ENCODE data around the gene PRRG1.
"Not testable (repeated sequence)": the region's sequence is repeated elsewhere in the genome, so short reads cannot be mapped to it uniquely, and the experiment has no call there.

The PRRG1 gene

GRCh38 chrX:37380256-37380655 is 31.1 kb downstream of the PRRG1 start:
- no peak for DNase-seq

- DNase-seq: no peak
Measured at GRCh38 chrX:37380924-37381323, 31.8 kb downstream of the PRRG1 start.

GRCh38 chrX:37383313-37383712 is 34.1 kb downstream of the PRRG1 start:
- DNase-seq: no peak

GRCh38 chrX:37388413-37388812 is 39.2 kb downstream of the PRRG1 start:
- DNase-seq: no peak

- no peak for DNase-seq
Measured at GRCh38 chrX:37405956-37406355, 56.8 kb downstream of the PRRG1 start.

- no peak for DNase-seq
Measured at GRCh38 chrX:37407736-37408135, 58.6 kb downstream of the PRRG1 start.

GRCh38 chrX:37409278-37409677 is 60.1 kb downstream of the PRRG1 start:
- DNase-seq: no peak

- no peak for DNase-seq
Measured at GRCh38 chrX:37420185-37420584, 71.0 kb downstream of the PRRG1 start.

- no peak for DNase-seq
Measured at GRCh38 chrX:37420756-37421155, 71.6 kb downstream of the PRRG1 start.

GRCh38 chrX:37424000-37424429 is 74.9 kb downstream of the PRRG1 start:
- no peak for DNase-seq

- no peak for DNase-seq
Measured at GRCh38 chrX:37425370-37425769, 76.2 kb downstream of the PRRG1 start.

- DNase-seq: not testable (repeated sequence)
Measured at GRCh38 chrX:37428962-37429361, 79.8 kb downstream of the PRRG1 start.

GRCh38 chrX:37434362-37434761 is 85.2 kb downstream of the PRRG1 start:
- DNase-seq: no peak

- DNase-seq: no peak
Measured at GRCh38 chrX:37437160-37437559, 88.0 kb downstream of the PRRG1 start.

GRCh38 chrX:37441377-37441776 is 92.2 kb downstream of the PRRG1 start:
- no peak for DNase-seq

GRCh38 chrX:37445182-37445581 is 96.0 kb downstream of the PRRG1 start:
- no peak for DNase-seq

- DNase-seq: no peak
Measured at GRCh38 chrX:37453821-37454220, 104.7 kb downstream of the PRRG1 start.

GRCh38 chrX:37454537-37455285 is 105.5 kb downstream of the PRRG1 start:
- DNase-seq: no peak

GRCh38 chrX:37455381-37455780 is 106.2 kb downstream of the PRRG1 start:
- DNase-seq: no peak

- DNase-seq: not testable (repeated sequence)
Measured at GRCh38 chrX:37460285-37460684, 111.1 kb downstream of the PRRG1 start.

GRCh38 chrX:37462346-37462745 is 113.2 kb downstream of the PRRG1 start:
- DNase-seq: no peak

- DNase-seq: no peak
Measured at GRCh38 chrX:37468124-37468739, 119.1 kb downstream of the PRRG1 start.

GRCh38 chrX:37470711-37471110 is 121.5 kb downstream of the PRRG1 start:
- no peak for DNase-seq

- no peak for DNase-seq
Measured at GRCh38 chrX:37472836-37473235, 123.7 kb downstream of the PRRG1 start.

- no peak for DNase-seq
Measured at GRCh38 chrX:37474478-37474877, 125.3 kb downstream of the PRRG1 start.

All from AML-193 (cell line).